ENCODE data around the gene PDXK. TPM values are rescaled to one million over a fixed set of nuclear protein-coding genes. Genes with fewer than 3 reads are reported as not detected.

The PDXK gene
- total RNA-seq, 1 experiment from 2014 or later, result 175 TPM

DNA sequence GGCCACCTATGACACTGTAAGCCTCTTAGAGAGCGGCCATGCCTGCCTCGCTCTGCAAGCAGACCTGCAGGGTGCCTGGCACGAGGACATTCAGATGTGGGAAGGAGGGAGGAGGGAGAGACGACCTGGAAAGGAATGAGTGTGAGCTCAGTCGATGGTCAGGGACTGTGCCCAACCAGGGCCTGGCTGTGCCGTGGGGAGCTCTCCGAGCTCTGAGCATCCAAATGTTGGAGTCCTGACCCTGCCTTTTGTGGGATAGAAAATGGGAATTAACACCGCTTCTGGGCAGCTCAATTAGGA, 49.9 kb downstream of the PDXK start:
- Histone ChIP-seq H3K36me3 (ENCODE audit: low read depth) (peaks cover 9% of the 10 kb centered on the region), H4K20me1 (ENCODE audit: insufficient read depth) (no peaks in the 10 kb centered on the region), H3F3A (ENCODE audit: insufficient read depth, low read depth) (peaks cover 67% of the 10 kb centered on the region), H3K4me3 (peak overlapping the region; percentile 29; the same call in 1 of the 2 replicates), H3K4me2 (peak overlapping the region; percentile 78), H3K9me3 (ENCODE audit: insufficient read depth, low read depth) (no peaks in the 10 kb centered on the region), H3K4me1 (replicated peaks; ENCODE audit: insufficient read depth) (peaks cover 38% of the 10 kb centered on the region), H2AFZ (0 out of 2 replicates have a peak overlapping the region, but pooled peaks have one; percentile 5), H3K27me3 (ENCODE audit: insufficient read depth, low read depth) (no peaks in the 10 kb centered on the region), H3K27ac (peak overlapping the region; percentile 98), H3K9me2 (ENCODE audit: insufficient read depth) (no peaks in the 10 kb centered on the region), H3K79me2 (ENCODE audit: low read depth) (peaks cover 11% of the 10 kb centered on the region)
- ChIA-PET POLR2A (ENCODE audit: unreplicated experiment) (interaction anchor here (0.6 to 0.7 kb wide), 3 partner anchors 10 to 56 kb away, joined by 4 to 7 read pairs (median 5); no protein-coding TSS in a partner anchor), CTCF (no interaction called here)
- intact Hi-C loops (cut with micrococcal nuclease; ENCODE audit: unreplicated experiment), result loop anchor here (2.0 kb wide), 2 partner anchors 20 to 40 kb away; partner anchors contain the start of gene RRP1
- TF ChIP-seq, protein P1, sequence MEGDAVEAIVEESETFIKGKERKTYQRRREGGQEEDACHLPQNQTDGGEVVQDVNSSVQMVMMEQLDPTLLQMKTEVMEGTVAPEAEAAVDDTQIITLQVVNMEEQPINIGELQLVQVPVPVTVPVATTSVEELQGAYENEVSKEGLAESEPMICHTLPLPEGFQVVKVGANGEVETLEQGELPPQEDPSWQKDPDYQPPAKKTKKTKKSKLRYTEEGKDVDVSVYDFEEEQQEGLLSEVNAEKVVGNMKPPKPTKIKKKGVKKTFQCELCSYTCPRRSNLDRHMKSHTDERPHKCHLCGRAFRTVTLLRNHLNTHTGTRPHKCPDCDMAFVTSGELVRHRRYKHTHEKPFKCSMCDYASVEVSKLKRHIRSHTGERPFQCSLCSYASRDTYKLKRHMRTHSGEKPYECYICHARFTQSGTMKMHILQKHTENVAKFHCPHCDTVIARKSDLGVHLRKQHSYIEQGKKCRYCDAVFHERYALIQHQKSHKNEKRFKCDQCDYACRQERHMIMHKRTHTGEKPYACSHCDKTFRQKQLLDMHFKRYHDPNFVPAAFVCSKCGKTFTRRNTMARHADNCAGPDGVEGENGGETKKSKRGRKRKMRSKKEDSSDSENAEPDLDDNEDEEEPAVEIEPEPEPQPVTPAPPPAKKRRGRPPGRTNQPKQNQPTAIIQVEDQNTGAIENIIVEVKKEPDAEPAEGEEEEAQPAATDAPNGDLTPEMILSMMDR (conservative IDR thresholded peaks at IDR 0.05), result no peak
- DNase-seq, result peak; percentile 40 to 49
- TSS peak; percentile 36 for BruUV-seq (replicated peaks)

DNA sequence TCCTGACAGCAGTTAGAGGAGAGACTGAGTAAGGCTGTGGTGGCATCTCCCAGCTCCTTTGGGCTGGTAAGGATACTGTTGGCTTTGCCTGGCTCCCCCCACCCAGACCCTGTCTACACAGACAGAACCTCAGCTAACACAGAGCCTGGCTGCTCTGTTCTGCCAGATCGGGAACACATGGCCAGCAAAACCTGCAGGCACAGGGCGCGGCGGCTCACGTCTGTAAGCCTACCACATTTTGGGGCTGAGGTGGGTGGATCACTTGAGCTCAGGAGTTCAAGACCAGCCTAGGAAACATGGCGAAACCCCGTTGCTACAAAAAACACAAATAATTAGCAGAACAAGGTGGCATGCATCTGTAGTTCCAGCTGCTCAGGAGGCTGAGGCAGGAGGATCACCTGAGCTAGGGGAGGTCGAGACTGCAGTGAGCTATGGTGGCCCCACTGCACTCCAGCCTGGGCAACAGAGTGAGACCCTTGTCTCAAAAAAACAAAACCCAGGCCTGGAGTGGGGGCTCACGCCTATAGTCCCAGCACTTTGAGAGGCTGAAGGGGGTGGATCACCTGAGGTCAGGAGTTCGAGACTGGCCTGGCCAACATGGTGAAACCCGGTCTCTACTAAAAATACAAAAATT, 50.5 kb downstream of the PDXK start:
- no peak for DNase-seq
- peak overlapping the region; percentile 78 for H3K4me2 ChIP-seq
- peaks cover 44% of the 10 kb centered on the region for H3K4me1 ChIP-seq (replicated peaks; ENCODE audit: insufficient read depth)
- H3K79me2 ChIP-seq (ENCODE audit: low read depth), result peaks cover 17% of the 10 kb centered on the region
- no peaks in the 10 kb centered on the region for H3K9me3 ChIP-seq (ENCODE audit: insufficient read depth, low read depth)
- peaks cover 2% of the 10 kb centered on the region for H4K20me1 ChIP-seq (ENCODE audit: insufficient read depth)
- TF ChIP-seq, protein P1 (conservative IDR thresholded peaks at IDR 0.05), result no peak
- H3K27me3 ChIP-seq (ENCODE audit: insufficient read depth, low read depth), result no peaks in the 10 kb centered on the region
- ChIA-PET CTCF (no interaction called here), POLR2A (ENCODE audit: unreplicated experiment) (interaction anchor here (0.6 kb wide), 1 partner anchor 57 kb away, joined by 7 read pairs; no protein-coding TSS in a partner anchor)
- intact Hi-C loops (cut with micrococcal nuclease; ENCODE audit: unreplicated experiment), result loop anchor here (2.0 kb wide), 2 partner anchors 19 to 41 kb away; partner anchors contain the start of gene RRP1
- H2AFZ ChIP-seq, result no peak overlapping the region
- H3K4me3 ChIP-seq, result no peak overlapping the region
- peaks cover 65% of the 10 kb centered on the region for H3F3A ChIP-seq (ENCODE audit: insufficient read depth, low read depth)
- peak overlapping the region; percentile 98 for H3K27ac ChIP-seq
- H3K9me2 ChIP-seq (ENCODE audit: insufficient read depth), result no peaks in the 10 kb centered on the region
- BruUV-seq (replicated peaks), result no TSS peak
- H3K36me3 ChIP-seq (ENCODE audit: low read depth), result peaks cover 10% of the 10 kb centered on the region

DNA sequence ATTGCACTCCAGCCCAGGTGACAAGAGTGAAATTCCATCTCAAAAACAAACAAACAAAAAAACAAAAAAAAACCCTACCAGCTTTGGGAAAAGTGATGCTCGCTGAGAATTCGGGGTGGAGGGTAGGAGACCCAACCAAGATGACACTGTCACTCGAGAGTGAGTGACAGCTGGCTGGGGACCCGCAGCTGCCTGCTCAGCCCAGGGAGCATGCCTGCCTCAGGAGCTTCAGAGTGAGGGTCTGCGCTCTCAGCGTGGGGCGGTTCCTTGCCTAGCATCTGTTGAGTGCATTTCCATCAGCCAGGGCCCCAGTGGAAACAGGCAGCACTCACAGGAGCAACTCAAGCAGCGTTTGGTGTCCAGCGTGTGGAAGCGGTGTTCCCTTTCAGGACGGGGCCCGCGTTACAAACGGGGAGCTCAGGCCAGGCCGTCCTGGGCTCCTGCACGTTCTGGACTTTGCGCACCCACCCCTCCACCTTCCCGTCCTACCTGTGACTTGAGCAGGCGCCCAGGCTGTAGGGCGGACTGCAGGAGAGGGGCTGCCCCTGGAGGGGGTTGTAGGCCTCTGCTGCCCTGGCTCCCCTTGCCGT, 51.2 kb downstream of the PDXK start:
- H4K20me1 ChIP-seq (ENCODE audit: insufficient read depth), result peaks cover 7% of the 10 kb centered on the region
- BruUV-seq (replicated peaks), result no TSS peak
- CTCF ChIA-PET, result no interaction called here
- POLR2A ChIA-PET (ENCODE audit: unreplicated experiment), result no interaction called here
- no peak overlapping the region for H3K27ac ChIP-seq
- no peak for DNase-seq
- H3K4me1 ChIP-seq (replicated peaks; ENCODE audit: insufficient read depth), result peaks cover 46% of the 10 kb centered on the region
- TF ChIP-seq EZH2 (IDR thresholded peaks at IDR 0.05; ENCODE audit: low read depth), result no peak
- TF ChIP-seq, protein P1 (conservative IDR thresholded peaks at IDR 0.05), result no peak
- intact Hi-C loops (cut with micrococcal nuclease; ENCODE audit: unreplicated experiment), result no loop called here
- H3K4me3 ChIP-seq, result no peak overlapping the region
- no peaks in the 10 kb centered on the region for H3K27me3 ChIP-seq (ENCODE audit: insufficient read depth, low read depth)
- H3K4me2 ChIP-seq, result no peak overlapping the region
- H3K79me2 ChIP-seq (ENCODE audit: low read depth), result peaks cover 24% of the 10 kb centered on the region
- peaks cover 11% of the 10 kb centered on the region for H3K36me3 ChIP-seq (ENCODE audit: low read depth)
- peaks cover 65% of the 10 kb centered on the region for H3F3A ChIP-seq (ENCODE audit: insufficient read depth, low read depth)
- H3K9me2 ChIP-seq (ENCODE audit: insufficient read depth), result no peaks in the 10 kb centered on the region
- no peaks in the 10 kb centered on the region for H3K9me3 ChIP-seq (ENCODE audit: insufficient read depth, low read depth)
- H2AFZ ChIP-seq, result no peak overlapping the region

Measured in PC-9 (cell line).